Breast epithelium (tissue), 3 donors: Measurements from ENCODE around the gene OPHN1.

Experiments
- CTCF ChIP-seq, 3 donors: fragments of 450-650 bp; IDR thresholded peaks; one replicate each; pipeline ENCODE4 v1.5.1; 2016 to 2017; ENCODE audit warnings: antibody characterized with exemption in 3 of 3, mild to moderate bottlenecking in 3 of 3, moderate library complexity in 3 of 3
- POLR2A ChIP-seq: fragments of 450-650 bp; IDR thresholded peaks from one replicate; pipeline ENCODE4 v1.6.1; 2016; ENCODE audit warnings: antibody characterized with exemption, mild to moderate bottlenecking, moderate library complexity

- no peak for TF ChIP-seq POLR2A
- no peak for TF ChIP-seq CTCF (IDR thresholded peaks at IDR 0.05)
Observed at GRCh38 chrX:68249903-68250302, 183.4 kb downstream of the OPHN1 start.
